Measurements from ENCODE around the gene TUBB2B. TPM values are rescaled to one million over a fixed set of nuclear protein-coding genes. Genes with fewer than 3 reads are reported as not detected.

TUBB2B gene
- total RNA-seq, 1 experiment from 2014 or later, result 0.10 TPM

- DNase-seq (ENCODE audit: low read depth), result no peak
These were observed 8.0 kb upstream of the TUBB2B start for GRCh38 chr6:3235486-3235885.

- DNase-seq (ENCODE audit: low read depth), result no peak
These were observed 6.5 kb upstream of the TUBB2B start for GRCh38 chr6:3233904-3234303.

- DNase-seq (ENCODE audit: low read depth), result no peak
These were observed 5.9 kb upstream of the TUBB2B start for GRCh38 chr6:3233321-3233720.

- no peak for DNase-seq (ENCODE audit: low read depth)
These were observed 4.8 kb upstream of the TUBB2B start for GRCh38 chr6:3232017-3232945.

- DNase-seq (ENCODE audit: low read depth), result no peak
These were observed 4.0 kb upstream of the TUBB2B start for GRCh38 chr6:3231247-3232016.

- no peak for DNase-seq (ENCODE audit: low read depth)
These were observed 3.4 kb upstream of the TUBB2B start for GRCh38 chr6:3230900-3231246.

GRCh38 chr6:3230256-3230882 is 2.9 kb upstream of the TUBB2B start:
- DNase-seq (ENCODE audit: low read depth), result no peak

GRCh38 chr6:3229566-3230178 is 2.2 kb upstream of the TUBB2B start:
- no peak for DNase-seq (ENCODE audit: low read depth)

GRCh38 chr6:3228771-3229565 is 1.5 kb upstream of the TUBB2B start:
- no peak for DNase-seq (ENCODE audit: low read depth)

GRCh38 chr6:3228046-3228671 is 706 bp upstream of the TUBB2B start:
- no peak for DNase-seq (ENCODE audit: low read depth)

- no peak for DNase-seq (ENCODE audit: low read depth)
These were observed 731 bp downstream of the TUBB2B start for GRCh38 chr6:3226481-3227362.

GRCh38 chr6:3226042-3226441 is 1.4 kb downstream of the TUBB2B start:
- no peak for DNase-seq (ENCODE audit: low read depth)

- DNase-seq (ENCODE audit: low read depth), result no peak
These were observed 4.9 kb downstream of the TUBB2B start for GRCh38 chr6:3222506-3223038.

GRCh38 chr6:3221578-3221977 is 5.9 kb downstream of the TUBB2B start:
- no peak for DNase-seq (ENCODE audit: low read depth)

- no peak for DNase-seq (ENCODE audit: low read depth)
These were observed 7.1 kb downstream of the TUBB2B start for GRCh38 chr6:3220366-3220765.

GRCh38 chr6:3218266-3218665 is 9.2 kb downstream of the TUBB2B start:
- DNase-seq (ENCODE audit: low read depth), result no peak

- no peak for DNase-seq (ENCODE audit: low read depth)
These were observed 10.2 kb downstream of the TUBB2B start for GRCh38 chr6:3217286-3217685.

GRCh38 chr6:3214898-3215297 is 12.6 kb downstream of the TUBB2B start:
- DNase-seq (ENCODE audit: low read depth), result no peak

- no peak for DNase-seq (ENCODE audit: low read depth)
These were observed 14.1 kb downstream of the TUBB2B start for GRCh38 chr6:3213334-3213695.

Measured in HT1080 (cell line).